H1 (cell line): ENCODE measurements around the gene MRTO4. TPM values are rescaled to one million over a fixed set of nuclear protein-coding genes. Genes with fewer than 3 reads are reported as not detected.

Experiments used
- CTCF ChIA-PET: fragments of 300-600 bp; sonication (Branson Sonifier 250); formaldehyde crosslinking; loops from one replicate; lab custom pipeline; 2021; ENCODE audit not compliant: partially characterized antibody; lab: Charles Lee
- POLR2A ChIA-PET: fragments of 300-600 bp; sonication (Branson Sonifier 250); formaldehyde crosslinking; loops from one replicate; lab custom pipeline; 2021; ENCODE audit warnings: inconsistent platforms; ENCODE audit not compliant: partially characterized antibody; lab: Charles Lee
- DNase-seq, 2 experiments: peaks; one replicate each; pipeline versions ENCODE4 v3.0.0 to v3.0.0-alpha.2; 2010 to 2022; ENCODE audit warnings: low spot score in 2 of 2, low read depth in 1 of 2, mixed read lengths in 1 of 2
- FAIRE-seq: peaks from 2 replicates; lab custom pipeline; 2011; peaks lifted over from hg19 to GRCh38; lab: Jason Lieb, UNC
- H2AFZ ChIP-seq: 2 replicates; pipeline ENCODE4 v1.8.1; 2012; ENCODE audit warnings: low read length, inconsistent platforms
- H2AK5ac ChIP-seq: 2 replicates; pipeline ENCODE4 v1.6.1; 2013; ENCODE audit warnings: low read depth, low read length
- H2BK120ac ChIP-seq: replicated peaks from 2 replicates; pipeline ENCODE3; 2013; ENCODE audit warnings: low read depth, low read length, inconsistent platforms
- H2BK12ac ChIP-seq: 2 replicates; pipeline ENCODE4 v1.6.1; 2013; ENCODE audit warnings: low read depth, low read length
- H2BK15ac ChIP-seq: 2 replicates; pipeline ENCODE4 v1.6.1; 2013; ENCODE audit warnings: low read length
- H2BK20ac ChIP-seq: 2 replicates; pipeline ENCODE4 v1.6.1; 2013; ENCODE audit warnings: low read length
- H2BK5ac ChIP-seq: 2 replicates; pipeline ENCODE4 v1.6.1; 2013; ENCODE audit warnings: low read depth, low read length
- H3K14ac ChIP-seq: 2 replicates; pipeline ENCODE4 v1.6.1; 2013; ENCODE audit warnings: inconsistent platforms; ENCODE audit not compliant: insufficient read length
- H3K18ac ChIP-seq: 2 replicates; pipeline ENCODE4 v1.6.1; 2013; ENCODE audit warnings: low read length; ENCODE audit errors: extremely low read depth
- H3K23ac ChIP-seq: 2 replicates; pipeline ENCODE4 v1.6.1; 2013; ENCODE audit warnings: inconsistent platforms; ENCODE audit not compliant: insufficient read length
- H3K23me2 ChIP-seq: 2 replicates; pipeline ENCODE4 v1.6.1; 2013; ENCODE audit warnings: low read depth, low read length
- H3K27ac ChIP-seq: 2 replicates; pipeline ENCODE4 v1.6.1; 2011; ENCODE audit warnings: low read depth, low read length, inconsistent platforms
- H3K27me3 ChIP-seq, 4 experiments: replicated peaks in 1 of 4; 1 replicate in 1 of 4; 2 replicates in 3 of 4; pipeline versions ENCODE4 v1.6.1 to v1.8.1; 2011 to 2013; ENCODE audit warnings: low read length in 3 of 4, mild to moderate bottlenecking in 3 of 4, inconsistent platforms in 2 of 4, mixed read lengths in 2 of 4, moderate library complexity in 1 of 4; ENCODE audit not compliant: control insufficient read depth in 3 of 4, insufficient read depth in 3 of 4; ENCODE audit errors: extremely low read depth in 1 of 4
- H3K36me3 ChIP-seq, 4 experiments: 2 replicates each; pipeline versions ENCODE4 v1.6.1 to v1.8.1; 2011 to 2013; ENCODE audit warnings: mild to moderate bottlenecking in 4 of 4, low read length in 3 of 4, moderate library complexity in 2 of 4, control low read depth in 1 of 4, inconsistent platforms in 1 of 4; ENCODE audit not compliant: insufficient read depth in 4 of 4, control insufficient read depth in 2 of 4
- H3K4ac ChIP-seq: replicated peaks from 2 replicates; pipeline ENCODE3; 2013; ENCODE audit warnings: low read length, low read depth, mixed read lengths, inconsistent platforms; ENCODE audit not compliant: insufficient read length
- H3K4me1 ChIP-seq, 4 experiments: replicated peaks in 1 of 4; 1 replicate in 1 of 4; 2 replicates in 3 of 4; pipeline versions ENCODE4 v1.6.1 to v1.8.1; 2011 to 2013; ENCODE audit warnings: low read length in 3 of 4, inconsistent platforms in 2 of 4, mixed read lengths in 1 of 4; ENCODE audit not compliant: insufficient read depth in 4 of 4, control insufficient read depth in 3 of 4
- H3K4me2 ChIP-seq, 2 experiments: 2 replicates each; pipeline versions ENCODE4 v1.6.1 to v1.8.1; 2011 to 2013; ENCODE audit warnings: low read depth in 2 of 2, low read length in 2 of 2, control low read depth in 1 of 2, inconsistent platforms in 1 of 2, mild to moderate bottlenecking in 1 of 2; ENCODE audit not compliant: insufficient read depth in 1 of 2
- H3K4me3 ChIP-seq, 4 experiments: fragments of 200-600, 300-600 bp in 1 of 4; sonication (generic), shearing (Covaris generic), sonication (Bioruptor Twin) in 1 of 4; 2 replicates each; pipeline versions ENCODE4 v1.5.1 to v1.8.1; 2011 to 2016; ENCODE audit warnings: low read length in 4 of 4, low read depth in 3 of 4, control low read depth in 2 of 4, inconsistent platforms in 2 of 4, mild to moderate bottlenecking in 2 of 4, mixed read lengths in 1 of 4, moderate library complexity in 1 of 4; ENCODE audit not compliant: insufficient read depth in 2 of 4; ENCODE audit errors: extremely low read depth in 1 of 4
- H3K56ac ChIP-seq: replicated peaks from 2 replicates; pipeline ENCODE3; 2013; ENCODE audit warnings: low read depth, mild to moderate bottlenecking, mixed read lengths, low read length, inconsistent platforms; ENCODE audit not compliant: insufficient read length
- H3K79me1 ChIP-seq: 2 replicates; pipeline ENCODE4 v1.6.1; 2013; ENCODE audit warnings: low read depth, low read length, control low read depth
- H3K79me2 ChIP-seq, 2 experiments: 2 replicates each; pipeline versions ENCODE4 v1.6.1 to v1.8.1; 2012 to 2013; ENCODE audit warnings: low read length in 2 of 2, mild to moderate bottlenecking in 2 of 2, inconsistent platforms in 1 of 2; ENCODE audit not compliant: insufficient read depth in 2 of 2, control insufficient read depth in 1 of 2
- H3K9ac ChIP-seq, 4 experiments: replicated peaks in 1 of 4; 1 replicate in 1 of 4; 2 replicates in 3 of 4; pipeline versions ENCODE4 v1.6.1 to v1.8.1; 2011 to 2013; ENCODE audit warnings: low read depth in 3 of 4, low read length in 3 of 4, control low read depth in 2 of 4, mild to moderate bottlenecking in 2 of 4, moderate library complexity in 2 of 4, inconsistent platforms in 1 of 4; ENCODE audit errors: extremely low read depth in 1 of 4
- H3K9me3 ChIP-seq, 2 experiments: 2 replicates each; pipeline versions ENCODE4 v1.6.1 to v1.8.1; 2012 to 2013; ENCODE audit warnings: mild to moderate bottlenecking in 2 of 2, moderate library complexity in 2 of 2, control low read depth in 1 of 2, inconsistent platforms in 1 of 2, low read depth in 1 of 2, low read length in 1 of 2, mixed read lengths in 1 of 2; ENCODE audit not compliant: insufficient read depth in 2 of 2
- H4K20me1 ChIP-seq, 2 experiments: replicated peaks in 1 of 2; 2 replicates each; pipeline versions ENCODE3 to v1.8.1; 2011 to 2013; ENCODE audit warnings: inconsistent platforms in 2 of 2, low read length in 2 of 2, mild to moderate bottlenecking in 1 of 2; ENCODE audit not compliant: insufficient read depth in 2 of 2, control insufficient read depth in 1 of 2
- H4K5ac ChIP-seq: 2 replicates; pipeline ENCODE4 v1.6.1; 2013; ENCODE audit warnings: low read length, low read depth, mixed read lengths, inconsistent platforms; ENCODE audit not compliant: insufficient read length
- H4K8ac ChIP-seq: 2 replicates; pipeline ENCODE4 v1.8.0; 2013; ENCODE audit warnings: mild to moderate bottlenecking, moderate library complexity, low read length, inconsistent platforms; ENCODE audit not compliant: insufficient read depth; ENCODE audit errors: extremely low read depth
- H4K91ac ChIP-seq: replicated peaks from 2 replicates; pipeline ENCODE3; 2013; ENCODE audit warnings: low read length, mixed read lengths, inconsistent platforms; ENCODE audit not compliant: insufficient read length
- CHD1 ChIP-seq: IDR thresholded peaks from 2 replicates; pipeline ENCODE4 v1.6.1; 2012; ENCODE audit warnings: low read depth, low read length, improper control_type of control experiment
- FOSL1 ChIP-seq: IDR thresholded peaks from 2 replicates; pipeline ENCODE4 v1.6.1; 2011; ENCODE audit warnings: mild to moderate bottlenecking, low read depth, low read length, moderate library complexity; ENCODE audit not compliant: insufficient read depth
- HDAC2 ChIP-seq, 2 experiments: fragments of 300-600 bp in 1 of 2; sonication (generic) in 1 of 2; IDR thresholded peaks; 2 replicates each; pipeline ENCODE4 v1.6.1; 2011 to 2012; ENCODE audit warnings: low read depth in 2 of 2, low read length in 2 of 2, mild to moderate bottlenecking in 2 of 2, moderate library complexity in 2 of 2, borderline replicate concordance in 1 of 2, inconsistent platforms in 1 of 2
- KDM4A ChIP-seq: IDR thresholded peaks from one replicate; pipeline ENCODE4 v1.7.1; 2012; ENCODE audit warnings: low read depth, mild to moderate bottlenecking, moderate library complexity, low read length, inconsistent platforms; ENCODE audit not compliant: severe bottlenecking
- MAX ChIP-seq: IDR thresholded peaks from 2 replicates; pipeline ENCODE4 v1.6.1; 2012; ENCODE audit warnings: inconsistent platforms
- SIRT6 ChIP-seq: IDR thresholded peaks from one replicate; pipeline ENCODE4 v1.7.1; 2012; ENCODE audit warnings: low read length, inconsistent platforms
- SIX5 ChIP-seq: IDR thresholded peaks from 2 replicates; pipeline ENCODE4 v1.6.1; 2011; ENCODE audit warnings: mild to moderate bottlenecking, low read depth, low read length
- SP1 ChIP-seq: IDR thresholded peaks from 2 replicates; pipeline ENCODE4 v1.6.1; 2011; ENCODE audit warnings: low read depth, low read length
- USF2 ChIP-seq: IDR thresholded peaks from 2 replicates; pipeline ENCODE4 v1.6.1; 2011; ENCODE audit warnings: low read length, improper control_type of control experiment
- YY1 ChIP-seq: IDR thresholded peaks from 2 replicates; pipeline ENCODE4 v1.6.1; 2011; ENCODE audit warnings: low read depth, mild to moderate bottlenecking, low read length
- WGBS, 2 experiments: shearing (Covaris generic) in 1 of 2; methylation state at CpG; one replicate each; pipeline versions ENCODE4 v1.1.6 to v1.1.7; 2013 to 2015; ENCODE audit warnings: low lambda C conversion rate in 2 of 2, mixed read lengths in 2 of 2, inconsistent platforms in 1 of 2, low coverage in 1 of 2, missing lambda C conversion rate in 1 of 2; ENCODE audit not compliant: insufficient replicate concordance in 2 of 2, insufficient coverage in 1 of 2, insufficient read length in 1 of 2; ENCODE audit errors: extremely low coverage in 1 of 2, missing lambda C conversion rate in 1 of 2; 5-methylcytosine and 5-hydroxymethylcytosine counted together
- polyA plus RNA-seq, 7 experiments: library from polyadenylated mRNA; depleted of rRNA in 3 of 7; stranded (reverse) in 5 of 7; unstranded in 2 of 7; fragments of >200 nt in 5 of 7; fragments of 200-250 nt in 2 of 7; gene quantifications; 1 replicate in 5 of 7; 2 replicates in 1 of 7; 4 replicates in 1 of 7; pipeline versions ENCODE4 v1.2.1 to v1.2.3, GENCODE V29; 2011 to 2013; ENCODE audit warnings: missing spikeins in 2 of 7, mixed read lengths in 2 of 7
- total RNA-seq: library from RNA; stranded (reverse); fragmentation: NEBNext Ultra II Directional; extraction: Animal tissue kit (Norgen Biotek cat#: 25700); gene quantifications from 2 replicates; pipeline ENCODE4 v1.2.1, GENCODE V29; 2021

The MRTO4 gene
- total and polyA plus RNA-seq, 2 of the 8 experiments (the other 6 are each of a cell fraction or from before 2014, with no cell fraction given), result 36.9 to 64.3 TPM

- peak overlapping the region; percentile 79 to 90 for H3K4me2 ChIP-seq
- peak overlapping the region; percentile 18; the same call in 1 of the 2 replicates for H2BK5ac ChIP-seq
- peak overlapping the region; percentile 76 to 95 (median 91) for H3K4me3 ChIP-seq
- H4K91ac ChIP-seq, result no peak overlapping the region
- H3K23ac ChIP-seq, result no peak overlapping the region
- DNase-seq, result no peak
- peaks cover 15 to 22% of the 10 kb centered on the region in 2 experiments for H4K20me1 ChIP-seq
- no peak overlapping the region for H2AK5ac ChIP-seq
- peaks cover 48 to 91% of the 10 kb centered on the region in 2 experiments for H3K79me2 ChIP-seq
- H3K9me3 ChIP-seq, result no peaks in the 10 kb centered on the region
- H3K4ac ChIP-seq, result no peak overlapping the region
- peak overlapping the region; percentile 94 for H3K27ac ChIP-seq
- peak overlapping the region; percentile 57 for H4K5ac ChIP-seq
- H3K27me3 ChIP-seq, result no peaks in the 10 kb centered on the region
- peak overlapping the region; percentile 75 to 93 (median 84); a peak in 6 of 7 replicates for H3K9ac ChIP-seq
- H3K36me3 ChIP-seq, result peaks cover 0 to 4% (median 2%) of the 10 kb centered on the region in 4 experiments; a peak in 2 of 8 replicates
- H2BK120ac ChIP-seq, result no peak overlapping the region
- peaks cover 5% of the 10 kb centered on the region; the same call in 1 of the 2 replicates for H3K79me1 ChIP-seq
- ChIA-PET CTCF (interaction anchor here (2.7 kb wide), 1 partner anchor 11 kb away, joined by 8 read pairs; no protein-coding TSS in a partner anchor), POLR2A (interaction anchor here (0.6 to 6.4 kb wide), 8 partner anchors 8 to 420 kb away, joined by 3 to 42 read pairs (median 4); partner anchors contain the start of genes EMC1 and MRTO4)
- H3K4me1 ChIP-seq, result peaks cover 0 to 8% (median 0%) of the 10 kb centered on the region in 4 experiments; a peak in 3 of 7 replicates
- H3K23me2 ChIP-seq, result peaks cover 9% of the 10 kb centered on the region
- FAIRE-seq, result no peak
- no peak overlapping the region for H4K8ac ChIP-seq
- no peak overlapping the region for H2BK12ac ChIP-seq
- H3K18ac ChIP-seq, result no peak overlapping the region
- no peak overlapping the region for H2BK20ac ChIP-seq
- H3K56ac ChIP-seq, result no peak overlapping the region
- TF ChIP-seq SIRT6, result no peak
- TF ChIP-seq HDAC2 (IDR thresholded peaks at IDR 0.05; ENCODE audit: borderline replicate concordance in 1 of 2, low read depth in 2 of 2, low read length in 2 of 2), result no peak
- TF ChIP-seq USF2, result no peak
- TF ChIP-seq KDM4A, result no peak
- no peak for TF ChIP-seq SP1
- TF ChIP-seq SIX5, result no peak
- TF ChIP-seq YY1, result no peak
- TF ChIP-seq FOSL1, result no peak
- no peak for TF ChIP-seq CHD1
- no peak for TF ChIP-seq MAX
- H2AFZ ChIP-seq, result no peak overlapping the region
- peak overlapping the region; percentile 13 for H3K14ac ChIP-seq
- 51% methylated on average over 8 of the region's 8 CpGs; no CpG with 5 or more reads in 1 of the 2 experiments for WGBS, 2 experiments
- H2BK15ac ChIP-seq, result no peak overlapping the region
Observed at GRCh38 chr1:19208710-19209438, 42.7 kb upstream of the MRTO4 start.
